Effector memory CD4-positive, alpha-beta T cell (primary cell): ENCODE data around the gene ADIPOQ.
"Not testable (repeated sequence)": the region's sequence is repeated elsewhere in the genome, so short reads cannot be mapped to it uniquely, and the experiment has no call there.

Experiments
- DNase-seq, 3 donors: peaks; one replicate each; pipeline ENCODE4 v3.0.0-alpha.2; 2020
- H3K27ac ChIP-seq: 2 replicates; pipeline ENCODE4 v1.7.0; 2013; ENCODE audit warnings: mild to moderate bottlenecking, low read length, moderate library complexity; ENCODE audit not compliant: insufficient read depth, poor library complexity, severe bottlenecking
- H3K27me3 ChIP-seq: replicated peaks from 2 replicates; pipeline ENCODE4 v1.7.0; 2013; ENCODE audit warnings: mild to moderate bottlenecking, low read length; ENCODE audit not compliant: insufficient read depth, control insufficient read depth, poor library complexity, severe bottlenecking
- H3K36me3 ChIP-seq: 2 replicates; pipeline ENCODE4 v1.7.0; 2013; ENCODE audit warnings: mild to moderate bottlenecking, low read length, moderate library complexity; ENCODE audit not compliant: control insufficient read depth, insufficient read depth
- H3K4me1 ChIP-seq: 2 replicates; pipeline ENCODE4 v1.7.0; 2013; ENCODE audit warnings: low read length, mild to moderate bottlenecking; ENCODE audit not compliant: control insufficient read depth, insufficient read depth, poor library complexity, severe bottlenecking
- H3K4me3 ChIP-seq: 2 replicates; pipeline ENCODE4 v1.7.0; 2013; ENCODE audit warnings: low read length, low read depth, mild to moderate bottlenecking; ENCODE audit not compliant: insufficient read depth, poor library complexity, severe bottlenecking
- H3K9me3 ChIP-seq: 2 replicates; pipeline ENCODE4 v1.7.0; 2013; ENCODE audit warnings: mild to moderate bottlenecking, low read length, moderate library complexity; ENCODE audit not compliant: control insufficient read depth

ADIPOQ gene

DNA sequence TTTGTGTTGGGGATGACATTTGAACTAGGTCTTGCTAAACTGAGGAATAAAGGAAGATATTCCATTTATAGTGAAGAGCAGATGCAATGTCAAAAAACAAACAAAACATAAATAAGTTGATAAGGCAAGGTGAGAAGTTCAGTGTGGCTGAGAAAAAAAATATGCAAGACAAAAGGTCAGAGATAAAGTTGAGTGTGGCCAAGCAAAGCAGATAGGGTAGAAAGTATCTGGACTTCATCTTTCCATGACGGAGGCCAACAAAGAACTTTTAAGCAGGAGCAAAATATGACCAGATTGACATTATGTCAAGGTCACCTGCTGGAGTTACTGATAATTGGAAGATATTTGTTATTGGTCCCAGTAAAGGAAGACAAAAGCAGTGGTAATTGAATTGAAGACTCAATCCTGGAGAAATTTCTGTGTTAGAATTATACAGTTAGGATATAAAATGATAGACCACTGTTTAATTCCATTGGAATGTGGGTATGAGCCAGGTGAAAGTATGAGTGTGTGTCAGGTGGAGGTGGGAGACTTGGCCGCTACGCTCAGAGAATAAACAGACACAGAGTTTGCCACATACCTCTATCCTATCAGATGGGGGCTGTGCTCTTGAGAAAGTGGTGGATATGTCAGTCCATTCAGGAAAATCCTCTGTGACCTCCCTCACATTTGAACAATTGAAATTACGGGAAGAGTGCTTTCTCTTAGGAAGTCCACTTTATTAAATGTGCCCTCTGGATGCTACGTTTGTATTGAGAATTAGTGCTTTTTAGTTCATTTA lies 28.1 kb downstream of the ADIPOQ start:
- H3K4me3 ChIP-seq = no peak overlapping the region
- no peaks in the 10 kb centered on the region for H3K27me3 ChIP-seq
- peaks cover 11% of the 10 kb centered on the region for H3K4me1 ChIP-seq
- DNase-seq = no peak
- H3K27ac ChIP-seq = no peak overlapping the region
- H3K9me3 ChIP-seq = no peaks in the 10 kb centered on the region
- no peaks in the 10 kb centered on the region for H3K36me3 ChIP-seq

DNA sequence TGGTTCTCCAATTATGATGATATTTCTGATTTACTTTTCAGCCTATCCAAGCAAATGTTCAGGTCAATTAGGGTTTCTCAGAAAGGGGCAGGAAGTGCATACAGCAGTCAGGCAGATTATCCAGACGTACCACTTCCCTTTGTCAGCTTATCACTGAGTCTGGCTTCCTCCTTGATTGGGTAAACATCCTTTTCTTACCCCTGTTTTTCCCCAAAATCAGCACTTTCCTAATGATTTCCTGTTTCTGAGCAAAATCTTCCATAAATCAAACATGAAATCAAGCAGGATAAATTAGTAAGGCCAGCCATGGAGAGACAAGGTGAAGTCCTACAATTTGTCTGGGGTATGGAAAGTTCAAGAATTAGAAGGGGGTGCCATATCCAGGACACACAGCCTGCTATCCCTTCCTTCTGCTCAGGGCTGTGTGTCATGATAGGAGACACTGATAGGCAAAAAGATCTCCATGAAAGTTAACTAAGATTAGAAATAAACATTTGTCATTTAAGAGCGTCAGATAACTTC lies 29.0 kb downstream of the ADIPOQ start:
- H3K4me3 ChIP-seq = peak overlapping the region; percentile 26
- H3K27me3 ChIP-seq = no peaks in the 10 kb centered on the region
- no peak for DNase-seq
- no peaks in the 10 kb centered on the region for H3K36me3 ChIP-seq
- H3K4me1 ChIP-seq = peaks cover 11% of the 10 kb centered on the region
- H3K27ac ChIP-seq = no peak overlapping the region
- no peaks in the 10 kb centered on the region for H3K9me3 ChIP-seq

- H3K4me1 ChIP-seq = peaks cover 11% of the 10 kb centered on the region
- not testable (repeated sequence) for H3K9me3 ChIP-seq
Measured at GRCh38 chr3:186873796-186874195, 31.3 kb downstream of the ADIPOQ start.

GRCh38 chr3:186874216-186874615 lies 31.7 kb downstream of the ADIPOQ start:
- H3K4me1 ChIP-seq = peaks cover 11% of the 10 kb centered on the region
- not testable (repeated sequence) for H3K36me3 ChIP-seq, H3K9me3 ChIP-seq, DNase-seq, H3K4me3 ChIP-seq, H3K27ac ChIP-seq, H3K27me3 ChIP-seq

More at GRCh38 chr3:186873796-186874195, 31.3 kb downstream of the ADIPOQ start:
- H3K27ac ChIP-seq, H3K36me3 ChIP-seq, DNase-seq, H3K4me3 ChIP-seq, H3K27me3 ChIP-seq: not testable (repeated sequence)

GRCh38 chr3:186874841-186875240 lies 32.3 kb downstream of the ADIPOQ start:
- not testable (repeated sequence) for H3K36me3 ChIP-seq, H3K27ac ChIP-seq, H3K27me3 ChIP-seq, H3K9me3 ChIP-seq, H3K4me3 ChIP-seq, DNase-seq
- H3K4me1 ChIP-seq = peaks cover 16% of the 10 kb centered on the region

- Histone ChIP-seq H3K4me3 (no peak overlapping the region), H3K27me3 (no peaks in the 10 kb centered on the region), H3K9me3 (no peaks in the 10 kb centered on the region), H3K36me3 (no peaks in the 10 kb centered on the region), H3K4me1 (peaks cover 19% of the 10 kb centered on the region), H3K27ac (no peak overlapping the region)
- DNase-seq = no peak
Measured at GRCh38 chr3:186875708-186876107, 33.2 kb downstream of the ADIPOQ start.

DNA sequence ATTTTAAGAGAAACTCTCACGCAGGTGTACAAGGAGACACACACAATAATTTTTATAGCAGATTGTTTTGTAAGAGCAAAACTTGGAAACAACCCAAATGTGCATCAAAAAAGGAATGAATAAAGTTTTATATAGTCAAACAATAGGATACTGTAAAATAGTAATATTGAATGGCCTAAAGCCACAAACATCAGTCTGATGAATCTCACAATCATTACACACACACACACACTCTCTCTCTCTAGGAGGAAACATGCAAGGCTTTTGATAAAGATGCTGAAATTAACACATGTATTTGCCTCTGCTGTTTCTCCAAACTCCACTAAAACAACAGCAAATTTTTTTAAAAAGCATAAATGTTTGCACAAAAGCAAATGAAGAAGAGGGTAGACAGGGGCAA lies 37.3 kb downstream of the ADIPOQ start:
- H3K4me3 ChIP-seq = no peak overlapping the region
- no peaks in the 10 kb centered on the region for H3K27me3 ChIP-seq
- no peak overlapping the region for H3K27ac ChIP-seq
- peaks cover 15% of the 10 kb centered on the region for H3K4me1 ChIP-seq
- no peaks in the 10 kb centered on the region for H3K36me3 ChIP-seq
- H3K9me3 ChIP-seq = no peaks in the 10 kb centered on the region
- no peak for DNase-seq

GRCh38 chr3:186880406-186880805 lies 37.9 kb downstream of the ADIPOQ start:
- H3K27me3 ChIP-seq = no peaks in the 10 kb centered on the region

GRCh38 chr3:186882150-186882524 lies 39.6 kb downstream of the ADIPOQ start:
- H3K27ac ChIP-seq = no peak overlapping the region
- no peak for DNase-seq
- no peaks in the 10 kb centered on the region for H3K27me3 ChIP-seq
- H3K4me1 ChIP-seq = peaks cover 15% of the 10 kb centered on the region
- H3K4me3 ChIP-seq = no peak overlapping the region
- H3K9me3 ChIP-seq = no peaks in the 10 kb centered on the region
- H3K36me3 ChIP-seq = no peaks in the 10 kb centered on the region

More at GRCh38 chr3:186880406-186880805, 37.9 kb downstream of the ADIPOQ start:
- Histone ChIP-seq H3K36me3 (no peaks in the 10 kb centered on the region), H3K4me3 (peak overlapping the region; percentile 9), H3K9me3 (no peaks in the 10 kb centered on the region), H3K4me1 (peaks cover 15% of the 10 kb centered on the region), H3K27ac (no peak overlapping the region)
- DNase-seq = no peak

DNA sequence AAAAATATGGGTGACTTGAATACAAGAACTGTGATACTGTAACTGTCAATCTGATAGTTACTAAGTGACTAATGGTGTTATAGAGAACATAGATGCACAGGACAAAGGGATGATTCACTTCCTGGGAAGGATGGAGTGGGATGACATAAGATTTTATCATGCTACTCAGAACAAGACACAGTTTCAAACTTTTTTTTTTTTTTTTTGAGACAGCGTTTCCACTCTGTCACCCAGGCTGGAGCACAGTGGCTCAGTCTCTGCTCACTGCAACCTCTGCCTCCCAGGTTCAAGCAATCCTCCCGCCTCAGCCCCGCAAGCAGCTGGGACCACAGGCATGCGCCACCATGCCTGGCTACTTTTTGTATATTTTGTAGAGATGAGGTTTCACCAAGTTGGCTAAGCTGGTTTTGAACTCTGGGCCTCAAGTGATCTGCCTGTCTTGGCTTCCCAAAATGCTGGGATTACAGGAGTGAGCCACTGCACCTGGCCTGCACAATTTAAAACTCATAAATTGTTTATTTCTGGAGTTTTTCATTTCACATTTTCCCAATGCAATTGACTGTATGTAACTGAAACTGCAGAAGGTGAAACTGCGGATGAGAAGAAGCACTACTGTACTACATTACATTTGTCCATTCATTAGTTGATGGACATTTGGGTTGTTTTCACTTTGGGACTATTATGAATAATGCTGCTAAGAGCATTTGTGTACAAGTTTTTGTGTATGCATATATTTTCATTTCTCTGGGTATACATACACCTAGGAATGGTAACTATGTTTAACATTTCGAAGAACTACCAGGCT lies 40.6 kb downstream of the ADIPOQ start:
- no peaks in the 10 kb centered on the region for H3K36me3 ChIP-seq
- no peaks in the 10 kb centered on the region for H3K9me3 ChIP-seq
- no peak overlapping the region for H3K4me3 ChIP-seq
- no peak for DNase-seq
- H3K27ac ChIP-seq = no peak overlapping the region
- H3K4me1 ChIP-seq = peaks cover 15% of the 10 kb centered on the region
- no peaks in the 10 kb centered on the region for H3K27me3 ChIP-seq
